ENCODE data around the gene ATP8B3.

ATP8B3 gene

DNA sequence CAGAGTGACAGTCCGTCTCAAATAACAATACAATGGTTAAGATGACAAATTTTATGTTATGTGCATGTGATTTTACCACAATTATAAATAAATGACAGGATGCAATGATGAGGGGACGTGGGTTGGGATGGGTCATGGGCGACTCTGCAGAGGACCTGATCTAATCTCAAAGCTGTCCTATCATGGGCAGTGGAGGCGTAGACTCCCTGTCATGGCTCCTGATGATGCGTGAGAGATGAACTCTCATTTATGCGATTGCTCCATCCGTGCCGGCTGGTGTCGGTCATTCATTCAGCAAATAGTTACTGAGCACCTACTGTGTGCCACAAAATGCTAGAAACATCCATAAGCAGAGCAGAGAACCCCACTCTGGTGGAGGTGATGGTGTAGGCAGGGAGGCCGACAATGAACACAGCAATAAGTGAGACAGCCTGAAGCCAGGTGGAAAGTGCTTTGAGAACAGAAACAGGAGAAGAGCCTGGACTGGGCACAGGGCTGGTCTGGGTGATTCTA lies 37.9 kb upstream of the ATP8B3 start:
- DNase-seq = no peak

DNA sequence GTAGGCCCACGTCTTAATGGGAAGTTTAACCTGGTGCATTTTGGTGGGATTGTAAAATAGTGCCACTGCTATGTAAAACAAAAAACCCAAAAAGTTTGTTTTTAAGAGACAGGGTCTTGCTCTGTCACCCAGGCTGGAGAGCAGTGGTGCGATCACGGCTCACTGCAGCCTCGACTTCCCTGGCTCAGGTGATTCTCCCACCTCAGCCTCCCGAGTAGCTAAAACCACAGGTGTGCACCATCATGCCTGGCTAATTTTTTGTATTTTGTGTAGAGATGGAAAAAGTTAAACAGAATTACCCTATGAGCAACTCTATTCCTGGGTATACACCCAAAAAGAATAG lies 37.0 kb upstream of the ATP8B3 start:
- no peak for DNase-seq

DNA sequence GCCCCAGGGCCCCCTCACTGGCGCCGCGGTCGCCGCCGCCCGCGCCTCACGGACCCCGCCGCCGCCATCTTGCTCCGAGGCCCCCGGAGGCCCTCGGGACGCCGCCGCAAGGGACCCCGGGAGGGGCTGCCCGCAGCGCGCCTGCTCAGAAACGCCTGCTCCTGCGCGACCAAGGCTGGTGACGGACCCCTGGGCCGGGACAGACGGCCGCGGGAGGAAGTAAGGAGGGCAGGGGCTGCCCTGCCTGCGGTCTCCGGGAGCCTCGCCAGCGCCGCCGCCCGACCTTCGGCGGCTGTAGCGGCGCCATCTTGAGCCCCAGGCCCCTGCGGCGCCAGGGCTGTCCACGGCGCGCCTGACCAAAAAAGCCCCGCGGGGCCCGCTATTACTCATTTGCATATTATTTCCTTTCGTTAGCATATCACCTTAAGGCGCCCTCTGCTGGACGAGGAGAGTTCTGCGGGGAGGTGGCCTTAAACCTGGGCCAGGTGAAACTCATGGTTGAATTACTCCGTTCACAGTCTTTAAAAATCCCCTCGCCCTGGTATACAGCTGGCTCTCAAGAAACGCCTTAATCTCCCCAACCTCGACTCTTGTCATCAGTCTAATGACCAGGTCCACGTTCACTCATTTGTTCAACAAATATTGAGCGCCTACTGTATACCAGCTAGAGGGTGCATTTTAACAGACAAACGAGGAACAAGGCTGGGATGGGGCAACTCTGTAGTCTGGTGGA lies 36.5 kb upstream of the ATP8B3 start, which contains the start of gene REXO1:
Gene REXO1, minus strand, starts transcription at position 85 of the 733 bp plus-strand sequence. CDS start 125 bp downstream, outside the sequence.
- peak; percentile 89 for DNase-seq

- no peak for DNase-seq
Measured at GRCh38 chr19:1847684-1848398, 35.8 kb upstream of the ATP8B3 start.

DNA sequence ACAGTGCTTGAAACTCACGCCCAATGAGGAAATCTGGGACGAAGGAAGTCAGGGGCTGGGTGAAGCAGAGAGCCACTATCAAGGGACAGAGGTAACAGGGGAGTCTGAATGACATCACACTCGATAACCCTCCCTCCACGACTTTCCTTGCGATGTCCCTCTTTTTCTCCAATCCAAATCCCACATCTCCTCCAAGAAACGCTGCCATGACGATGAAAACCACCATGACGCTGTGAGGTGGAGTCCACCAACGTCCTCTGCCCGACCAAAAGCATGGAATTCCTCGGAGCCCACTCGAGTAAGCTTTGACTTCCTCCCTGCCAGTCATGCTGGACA lies 35.2 kb upstream of the ATP8B3 start:
- DNase-seq = no peak

DNA sequence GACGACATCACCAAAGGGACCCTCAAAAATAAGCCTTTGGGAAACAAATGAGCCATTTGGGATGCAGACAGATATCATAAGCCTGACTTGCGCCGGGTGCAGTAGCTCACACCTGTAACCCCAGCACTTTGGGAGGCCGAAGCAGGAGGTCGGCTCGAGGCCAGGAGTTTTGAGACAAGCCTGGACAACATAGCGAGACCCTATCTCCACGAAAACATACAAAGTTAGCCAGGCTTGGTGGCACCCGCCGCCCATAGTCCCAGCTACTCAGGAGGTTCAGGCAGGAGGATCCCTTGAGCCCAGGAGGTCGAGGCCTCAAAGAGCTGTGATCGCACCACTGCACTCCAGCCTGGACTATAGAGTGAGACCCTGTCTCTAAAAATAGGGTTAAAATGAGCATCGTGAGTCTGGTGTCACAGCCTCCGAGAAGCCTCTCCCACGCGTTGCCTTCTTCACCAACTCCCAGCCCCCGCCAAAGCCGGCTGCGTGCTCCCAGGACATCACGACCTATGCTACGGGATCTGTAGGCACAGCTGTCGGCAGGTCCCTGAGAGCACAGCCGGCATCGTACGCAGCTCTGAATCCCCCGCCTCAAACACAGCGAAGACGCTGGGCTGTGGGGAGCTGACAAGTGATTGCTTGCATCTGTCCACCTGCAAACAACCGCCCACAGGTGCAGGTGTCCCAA lies 34.6 kb upstream of the ATP8B3 start:
- no peak for DNase-seq

- no peak for DNase-seq
Measured at GRCh38 chr19:1845642-1846041, 33.6 kb upstream of the ATP8B3 start.

GRCh38 chr19:1845125-1845515 lies 33.0 kb upstream of the ATP8B3 start:
- DNase-seq = no peak

- no peak for DNase-seq
Measured at GRCh38 chr19:1844513-1845124, 32.5 kb upstream of the ATP8B3 start.

DNA sequence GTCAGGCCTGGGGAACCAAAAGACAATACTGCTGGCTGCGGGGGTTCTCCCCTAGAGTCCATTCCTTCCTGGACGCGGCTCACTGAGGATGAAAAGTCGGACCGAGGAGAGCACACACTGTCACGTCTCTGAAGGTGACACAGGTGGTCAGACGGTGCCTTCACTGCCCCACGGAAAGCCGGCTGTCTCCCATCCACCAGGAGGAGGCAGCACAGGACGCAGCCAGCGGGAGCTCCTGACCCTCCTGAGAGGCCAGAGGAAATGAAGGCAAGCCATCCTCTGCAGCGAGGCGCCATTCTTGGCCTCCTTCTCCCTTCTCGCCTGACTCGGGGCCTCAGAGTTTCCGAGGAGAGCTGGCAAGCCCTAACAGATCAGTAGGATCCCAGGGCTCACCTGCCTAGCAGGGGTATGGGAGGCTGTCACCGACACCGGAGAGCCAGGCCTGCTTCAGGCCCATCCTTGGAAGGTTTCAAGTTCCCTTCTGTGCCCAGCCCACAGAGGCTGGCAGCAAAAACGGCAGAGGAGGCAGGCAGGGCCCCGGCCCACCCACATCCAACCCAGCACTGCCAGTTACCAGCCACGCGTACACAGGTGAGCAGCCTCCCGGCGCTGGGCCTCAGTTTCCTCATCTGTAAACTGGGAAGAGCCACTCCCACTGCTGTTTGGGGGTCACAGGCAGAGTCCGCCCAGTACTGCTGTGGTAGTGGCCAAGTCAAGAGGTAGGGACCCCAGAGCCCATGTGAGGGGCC lies 31.7 kb upstream of the ATP8B3 start:
- DNase-seq = no peak

- DNase-seq = no peak
Measured at GRCh38 chr19:1843116-1843515, 31.0 kb upstream of the ATP8B3 start.

- DNase-seq = no peak
Measured at GRCh38 chr19:1841209-1841924, 29.3 kb upstream of the ATP8B3 start.

DNA sequence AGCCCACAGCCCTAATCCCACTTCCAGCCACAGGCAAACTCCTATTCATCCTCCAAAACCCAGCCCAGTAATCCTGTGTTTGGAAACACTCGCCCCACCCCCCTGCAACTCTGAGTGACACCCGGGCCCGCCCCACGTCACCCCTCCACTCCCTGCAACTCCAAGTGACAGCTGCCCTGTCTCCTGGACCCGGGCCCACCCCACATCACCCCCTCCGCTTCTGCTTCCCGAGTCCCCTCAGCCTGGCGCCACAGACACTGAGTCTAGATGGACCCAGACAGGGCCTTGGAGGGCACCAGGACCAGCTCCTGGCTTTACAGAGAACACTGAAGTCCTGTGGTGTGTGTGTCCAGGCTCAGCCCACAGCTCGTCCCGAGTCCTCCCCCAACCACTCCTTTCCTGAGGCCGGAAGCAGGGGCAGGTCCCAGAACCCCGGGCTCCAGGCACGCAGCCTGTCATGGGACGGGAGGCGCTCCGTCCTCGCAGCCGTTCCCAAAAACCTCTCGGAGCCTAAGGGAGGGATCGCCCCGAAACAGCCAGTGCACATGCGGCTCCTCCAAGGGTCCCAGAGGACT lies 28.6 kb upstream of the ATP8B3 start:
- DNase-seq = no peak

- DNase-seq = no peak
Measured at GRCh38 chr19:1839658-1840540, 27.8 kb upstream of the ATP8B3 start.

- DNase-seq = no peak
Measured at GRCh38 chr19:1837625-1838105, 25.6 kb upstream of the ATP8B3 start.

DNA sequence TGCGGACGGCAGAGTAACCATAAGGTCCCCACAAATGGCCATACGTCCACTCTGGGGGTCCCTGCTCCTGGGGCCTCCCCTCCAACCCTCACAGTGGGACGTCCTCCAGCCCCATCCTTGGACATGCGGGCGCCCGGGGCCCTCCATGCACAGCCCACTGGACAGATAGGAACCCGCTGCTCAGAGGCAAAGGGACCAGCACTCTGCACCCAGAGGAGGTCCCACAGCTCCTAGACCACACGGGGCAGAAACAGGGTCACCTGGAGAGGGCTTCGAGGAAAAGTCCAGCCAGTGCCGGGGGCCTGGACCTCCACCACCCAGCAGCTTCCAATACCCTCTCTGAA lies 25.1 kb upstream of the ATP8B3 start:
- DNase-seq = no peak

- DNase-seq = no peak
Measured at GRCh38 chr19:1836458-1837221, 24.6 kb upstream of the ATP8B3 start.

GRCh38 chr19:1833540-1833939 lies 21.5 kb upstream of the ATP8B3 start:
- DNase-seq = no peak

- no peak for DNase-seq
Measured at GRCh38 chr19:1832046-1832663, 20.1 kb upstream of the ATP8B3 start.
